BJ (cell line): Measurements from ENCODE around the gene BDH2. TPM values are rescaled to one million over a fixed set of nuclear protein-coding genes. Genes with fewer than 3 reads are reported as not detected.

Experiments used
- CTCF ChIA-PET: fragments of 350-600 bp; formaldehyde crosslinking; extraction: SDS; loops from one replicate; lab custom pipeline; 2021; ENCODE audit warnings: antibody characterized with exemption, inconsistent platforms; lab: Yijun Ruan, JAX
- POLR2A ChIA-PET: fragments of 300-600 bp; sonication (Branson Sonifier 250); formaldehyde crosslinking; extraction: SDS; loops from one replicate; lab custom pipeline; 2021; ENCODE audit warnings: antibody characterized with exemption; lab: Charles Lee
- DNase-seq: peaks from one replicate; pipeline ENCODE4 v3.0.0-alpha.2; 2011; ENCODE audit warnings: low read depth
- H3K27me3 ChIP-seq: 2 replicates; pipeline ENCODE4 v1.6.0; 2011; ENCODE audit warnings: low read length; ENCODE audit not compliant: control insufficient read depth, insufficient read depth
- H3K36me3 ChIP-seq: 2 replicates; pipeline ENCODE4 v1.5.1; 2011; ENCODE audit warnings: low read length; ENCODE audit not compliant: control insufficient read depth, insufficient read depth
- H3K4me3 ChIP-seq: 2 replicates; pipeline ENCODE4 v1.5.1; 2011; ENCODE audit warnings: low read depth, mild to moderate bottlenecking, control low read depth, low read length
- CTCF ChIP-seq: IDR thresholded peaks from 2 replicates; pipeline ENCODE4 v1.5.1; 2011; ENCODE audit warnings: low read depth, mild to moderate bottlenecking, control low read depth, inconsistent platforms, low read length, moderate library complexity; ENCODE audit not compliant: insufficient read depth
- polyA plus RNA-seq: library from polyadenylated mRNA; depleted of rRNA; stranded (reverse); fragments of >200 nt; gene quantifications from 2 replicates; pipeline ENCODE4 v1.2.3, GENCODE V29; 2011; rRNA removed

BDH2 gene
- polyA plus RNA-seq, 1 experiment: 41.6 TPM

- Histone ChIP-seq H3K36me3 (0 out of 2 replicates have a peak, but pooled peaks cover 1% of the 10 kb centered on the region), H3K4me3 (no peak overlapping the region), H3K27me3 (no peaks in the 10 kb centered on the region)
- DNase-seq: no peak
- no peak for TF ChIP-seq CTCF
- ChIA-PET POLR2A (no interaction called here), CTCF (interaction anchor here (1.9 kb wide), 1 partner anchor 16 kb away, joined by 6 read pairs; no protein-coding TSS in a partner anchor)
These were observed 68.8 kb downstream of the BDH2 start for GRCh38 chr4:103030791-103031190.

GRCh38 chr4:103029300-103029699, 70.3 kb downstream of the BDH2 start:
- ChIA-PET POLR2A (no interaction called here), CTCF (interaction anchor here (0.6 to 1.9 kb wide), 4 partner anchors 9 to 62 kb away, joined by 3 to 6 read pairs (median 4); no protein-coding TSS in a partner anchor)
- DNase-seq: no peak
- Histone ChIP-seq H3K4me3 (no peak overlapping the region), H3K27me3 (no peaks in the 10 kb centered on the region), H3K36me3 (0 out of 2 replicates have a peak, but pooled peaks cover 1% of the 10 kb centered on the region)
- no peak for TF ChIP-seq CTCF

Other genes starting within 250 kb of the BDH2 start
- 23.0 and 32.2 TPM in 2 replicates for gene CISD2, start 230.8 kb downstream of the BDH2 start, polyA plus RNA-seq
- 0.07 and 0.25 TPM in 2 replicates for gene SLC9B1, start 80.1 kb downstream of the BDH2 start, polyA plus RNA-seq
- gene SLC9B2, start 23.1 kb downstream of the BDH2 start, polyA plus RNA-seq: 12.6 and 15.9 TPM in 2 replicates
- 2.4 and 4.3 TPM in 2 replicates for gene CENPE, start 98.5 kb upstream of the BDH2 start, polyA plus RNA-seq